Erythroblast (primary cell): ENCODE measurements around the gene PRPH.

Source experiments
- GATA1 ChIP-seq: IDR thresholded peaks from 2 replicates; pipeline ENCODE4 v1.6.1; 2011; ENCODE audit warnings: low read depth, mild to moderate bottlenecking, control low read depth, low read length, moderate library complexity
- POLR2A ChIP-seq: IDR thresholded peaks from 2 replicates; pipeline ENCODE4 v1.6.1; 2011; ENCODE audit warnings: mild to moderate bottlenecking, low read length

GRCh38 chr12:49287876-49288275, 7.1 kb upstream of the PRPH start:
- TF ChIP-seq POLR2A (no peak), GATA1 (no peak)
